AG08395 (cell line): ENCODE results near the gene TAB3.
"Not testable (repeated sequence)": the region's sequence is repeated elsewhere in the genome, so short reads cannot be mapped to it uniquely, and the experiment has no call there.

Experiments used
- DNase-seq: peaks from one replicate; pipeline ENCODE4 v3.0.0; 2012; ENCODE audit warnings: mixed read lengths, low spot score

The TAB3 gene

GRCh38 chrX:30814978-30815377 lies 74.1 kb downstream of the TAB3 start:
- no peak for DNase-seq

- no peak for DNase-seq
These were observed 76.7 kb downstream of the TAB3 start for GRCh38 chrX:30812326-30812725.

- DNase-seq: no peak
These were observed 82.8 kb downstream of the TAB3 start for GRCh38 chrX:30806187-30806728.

- no peak for DNase-seq
These were observed 84.6 kb downstream of the TAB3 start for GRCh38 chrX:30804462-30804861.

- DNase-seq: no peak
These were observed 88.2 kb downstream of the TAB3 start for GRCh38 chrX:30800901-30801300.

- no peak for DNase-seq
These were observed 89.7 kb downstream of the TAB3 start for GRCh38 chrX:30799327-30799726.

GRCh38 chrX:30798810-30799209 lies 90.2 kb downstream of the TAB3 start:
- DNase-seq: no peak

- not testable (repeated sequence) for DNase-seq
These were observed 91.8 kb downstream of the TAB3 start for GRCh38 chrX:30797301-30797700.

GRCh38 chrX:30795981-30796958 lies 92.8 kb downstream of the TAB3 start:
- DNase-seq: no peak

- no peak for DNase-seq
These were observed 94.6 kb downstream of the TAB3 start for GRCh38 chrX:30794497-30794896.

GRCh38 chrX:30793767-30794103 lies 95.3 kb downstream of the TAB3 start:
- no peak for DNase-seq

GRCh38 chrX:30793075-30793766 lies 95.8 kb downstream of the TAB3 start:
- no peak for DNase-seq

- DNase-seq: no peak
These were observed 97.5 kb downstream of the TAB3 start for GRCh38 chrX:30791296-30792278.

GRCh38 chrX:30787012-30787411 lies 102.0 kb downstream of the TAB3 start:
- DNase-seq: no peak

GRCh38 chrX:30786374-30786773 lies 102.7 kb downstream of the TAB3 start:
- no peak for DNase-seq

GRCh38 chrX:30781711-30782444 lies 107.2 kb downstream of the TAB3 start:
- no peak for DNase-seq

- DNase-seq: no peak
These were observed 109.5 kb downstream of the TAB3 start for GRCh38 chrX:30779453-30780030.

- no peak for DNase-seq
These were observed 111.5 kb downstream of the TAB3 start for GRCh38 chrX:30777575-30777974.
